Ovary (tissue), 3 donors: ENCODE results near the gene RAPGEF4.

Experiments
- POLR2A ChIP-seq: fragments of 450-650 bp; IDR thresholded peaks from one replicate; pipeline ENCODE4 v1.6.1; 2017; ENCODE audit warnings: antibody characterized with exemption, mild to moderate bottlenecking, moderate library complexity
- TF ChIP-seq, protein P1 (sequence below), 3 donors: fragments of 450-650 bp in 2 of 3; fragments of 200-600 bp in 1 of 3; IDR thresholded peaks; one replicate each; pipeline versions ENCODE4 v1.5.1 to v1.8.0; 2016 to 2022; ENCODE audit warnings: antibody characterized with exemption in 3 of 3, mild to moderate bottlenecking in 1 of 3
- donor health status: DM: no; HTN: no; CAD: no.

- TF ChIP-seq, protein P1, sequence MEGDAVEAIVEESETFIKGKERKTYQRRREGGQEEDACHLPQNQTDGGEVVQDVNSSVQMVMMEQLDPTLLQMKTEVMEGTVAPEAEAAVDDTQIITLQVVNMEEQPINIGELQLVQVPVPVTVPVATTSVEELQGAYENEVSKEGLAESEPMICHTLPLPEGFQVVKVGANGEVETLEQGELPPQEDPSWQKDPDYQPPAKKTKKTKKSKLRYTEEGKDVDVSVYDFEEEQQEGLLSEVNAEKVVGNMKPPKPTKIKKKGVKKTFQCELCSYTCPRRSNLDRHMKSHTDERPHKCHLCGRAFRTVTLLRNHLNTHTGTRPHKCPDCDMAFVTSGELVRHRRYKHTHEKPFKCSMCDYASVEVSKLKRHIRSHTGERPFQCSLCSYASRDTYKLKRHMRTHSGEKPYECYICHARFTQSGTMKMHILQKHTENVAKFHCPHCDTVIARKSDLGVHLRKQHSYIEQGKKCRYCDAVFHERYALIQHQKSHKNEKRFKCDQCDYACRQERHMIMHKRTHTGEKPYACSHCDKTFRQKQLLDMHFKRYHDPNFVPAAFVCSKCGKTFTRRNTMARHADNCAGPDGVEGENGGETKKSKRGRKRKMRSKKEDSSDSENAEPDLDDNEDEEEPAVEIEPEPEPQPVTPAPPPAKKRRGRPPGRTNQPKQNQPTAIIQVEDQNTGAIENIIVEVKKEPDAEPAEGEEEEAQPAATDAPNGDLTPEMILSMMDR (IDR thresholded peaks at IDR 0.05), result no peak
- no peak for TF ChIP-seq POLR2A
Observed at GRCh38 chr2:172859581-172860335, 124.1 kb downstream of the RAPGEF4 start.
